Vagina (tissue), 2 donors: ENCODE results near the gene FOXN1.

ENCODE experiments used
- POLR2A ChIP-seq, 2 donors: fragments of 450-650 bp; IDR thresholded peaks; one replicate each; pipeline ENCODE4 v1.6.1; 2017; ENCODE audit warnings: antibody characterized with exemption in 2 of 2, mild to moderate bottlenecking in 2 of 2, moderate library complexity in 2 of 2
- POLR2AphosphoS5 ChIP-seq, 2 donors: sonication (generic); formaldehyde crosslinking; IDR thresholded peaks; one replicate each; pipeline ENCODE4 v1.9.0; 2017; ENCODE audit warnings: antibody characterized with exemption in 2 of 2, mild to moderate bottlenecking in 2 of 2, low read depth in 1 of 2; ENCODE audit not compliant: insufficient read depth in 1 of 2
- TF ChIP-seq, protein P1 (sequence below), 3 experiments: fragments of 450-650 bp in 2 of 3; fragments of 200-600 bp in 1 of 3; sonication (generic) in 1 of 3; IDR thresholded peaks; one replicate each; pipeline ENCODE4 v1.5.1; 2017 to 2019; ENCODE audit warnings: antibody characterized with exemption in 3 of 3, mild to moderate bottlenecking in 2 of 3, moderate library complexity in 2 of 3

DNA sequence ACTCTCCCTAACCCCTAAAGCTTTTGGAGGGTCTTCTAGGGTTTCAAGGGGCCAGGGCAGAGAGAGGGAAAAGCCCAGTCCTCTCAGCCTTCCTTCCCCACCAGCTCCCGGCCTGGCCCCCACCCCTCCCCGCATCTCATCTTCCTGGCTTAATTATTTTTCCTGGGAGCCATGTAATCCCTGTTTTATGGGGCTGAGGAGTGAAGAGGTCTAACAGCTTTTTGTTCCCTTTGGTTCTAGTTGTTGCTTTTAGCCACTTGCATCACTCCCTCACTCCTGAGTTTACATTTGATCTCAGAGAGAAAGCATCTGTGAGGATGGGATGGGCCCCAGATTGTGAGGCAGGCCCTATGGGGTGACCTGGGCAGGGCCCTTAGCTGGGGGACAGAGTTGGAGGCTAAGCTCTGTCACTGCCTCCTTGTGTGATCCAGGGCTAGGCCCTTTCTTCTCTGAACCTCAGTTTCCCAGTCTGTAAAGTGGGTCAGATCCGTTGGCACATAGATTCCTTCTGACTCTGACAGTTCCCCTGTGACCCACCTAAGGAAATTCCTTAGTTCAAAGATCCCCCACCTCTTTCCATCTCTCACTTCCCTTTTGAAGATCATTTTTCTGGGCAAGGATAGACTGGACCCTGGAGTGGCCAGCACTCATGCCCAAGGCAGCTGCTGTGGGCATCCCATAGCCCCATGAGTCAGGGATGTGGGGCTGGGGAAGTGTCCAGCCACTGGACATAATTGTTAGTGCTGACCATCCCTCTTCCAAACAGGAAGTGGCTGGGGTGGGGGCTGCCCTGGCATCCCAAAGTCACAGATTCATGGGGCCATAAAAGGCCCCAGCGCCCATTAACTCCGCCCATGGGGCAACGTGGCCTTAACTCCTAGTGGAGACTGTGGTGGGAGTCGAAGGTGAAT, 26.2 kb downstream of the FOXN1 start:
- TF ChIP-seq, protein P1, sequence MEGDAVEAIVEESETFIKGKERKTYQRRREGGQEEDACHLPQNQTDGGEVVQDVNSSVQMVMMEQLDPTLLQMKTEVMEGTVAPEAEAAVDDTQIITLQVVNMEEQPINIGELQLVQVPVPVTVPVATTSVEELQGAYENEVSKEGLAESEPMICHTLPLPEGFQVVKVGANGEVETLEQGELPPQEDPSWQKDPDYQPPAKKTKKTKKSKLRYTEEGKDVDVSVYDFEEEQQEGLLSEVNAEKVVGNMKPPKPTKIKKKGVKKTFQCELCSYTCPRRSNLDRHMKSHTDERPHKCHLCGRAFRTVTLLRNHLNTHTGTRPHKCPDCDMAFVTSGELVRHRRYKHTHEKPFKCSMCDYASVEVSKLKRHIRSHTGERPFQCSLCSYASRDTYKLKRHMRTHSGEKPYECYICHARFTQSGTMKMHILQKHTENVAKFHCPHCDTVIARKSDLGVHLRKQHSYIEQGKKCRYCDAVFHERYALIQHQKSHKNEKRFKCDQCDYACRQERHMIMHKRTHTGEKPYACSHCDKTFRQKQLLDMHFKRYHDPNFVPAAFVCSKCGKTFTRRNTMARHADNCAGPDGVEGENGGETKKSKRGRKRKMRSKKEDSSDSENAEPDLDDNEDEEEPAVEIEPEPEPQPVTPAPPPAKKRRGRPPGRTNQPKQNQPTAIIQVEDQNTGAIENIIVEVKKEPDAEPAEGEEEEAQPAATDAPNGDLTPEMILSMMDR (IDR thresholded peaks at IDR 0.05): no peak
- TF ChIP-seq POLR2A (IDR thresholded peaks at IDR 0.05) (no peak), POLR2AphosphoS5 (IDR thresholded peaks at IDR 0.05; ENCODE audit: insufficient read depth in 1 of 2, low read depth in 1 of 2) (no peak)
